HCT116 (cell line): ENCODE data around the gene EPB41L4A. TPM values are rescaled to one million over a fixed set of nuclear protein-coding genes. Genes with fewer than 3 reads are reported as not detected.

Experiments
- ATAC-seq: fragments of 200-7000 bp; cut with Tn5 transposase; 2 replicates; pipeline ENCODE4 v1.9.1; 2020; ENCODE audit warnings: mild to moderate bottlenecking, moderate library complexity
- BruUV-seq: library from RNA; stranded (reverse); fragments of 400-500 nt; replicated peaks from 2 replicates; lab custom pipeline; 2021; lab: Mats Ljungman, UMichigan
- CTCF ChIA-PET: fragments of 300-600 bp; sonication (Branson Sonifier 250); formaldehyde crosslinking; loops from one replicate; lab custom pipeline; 2021; ENCODE audit warnings: antibody characterized with exemption; lab: Charles Lee
- POLR2A ChIA-PET: fragments of 300-600, 350-600 bp; sonication (Branson Sonifier 250); formaldehyde crosslinking; loops from one replicate; lab custom pipeline; 2021; ENCODE audit warnings: antibody characterized with exemption; lab: Charles Lee
- RAD21 ChIA-PET, 2 experiments: fragments of 300-600 bp; sonication (Branson Sonifier 250); formaldehyde crosslinking; loops; one replicate each; lab custom pipeline; 2023; ENCODE audit warnings: low total read pairs in 2 of 2; ENCODE audit not compliant: uncharacterized antibody in 2 of 2, unreplicated experiment in 2 of 2, low non-redundant PET in 1 of 2; lab: Charles Lee
- DNase-seq: peaks from one replicate; pipeline ENCODE4 v3.0.0-alpha.2; 2010; ENCODE audit warnings: low read depth, low spot score
- H2AFZ ChIP-seq: fragments of 200-600 bp; shearing (Covaris generic), sonication (generic); 2 replicates; pipeline ENCODE4 v1.6.1; 2017; ENCODE audit warnings: low read depth, mixed run types, mixed read lengths, antibody characterized with exemption, low read length; ENCODE audit not compliant: poor library complexity, severe bottlenecking
- H3K27ac ChIP-seq: 2 replicates; pipeline ENCODE4 v1.5.1; 2012; ENCODE audit warnings: low read depth, low read length
- H3K27me3 ChIP-seq: fragments of 200-600 bp; sonication (generic); 2 replicates; pipeline ENCODE4 v1.6.1; 2016; ENCODE audit warnings: mixed run types, low read length, mixed read lengths; ENCODE audit not compliant: insufficient read depth
- H3K36me3 ChIP-seq, 2 experiments: fragments of 200-500 bp in 1 of 2; fragments of 200-600 bp in 1 of 2; sonication (Bioruptor generic) in 1 of 2; sonication (generic) in 1 of 2; 2 replicates each; pipeline versions ENCODE4 v1.5.1 to v1.6.1; 2014 to 2016; ENCODE audit warnings: low read length in 2 of 2, inconsistent platforms in 1 of 2, mixed read lengths in 1 of 2, mixed run types in 1 of 2; ENCODE audit not compliant: insufficient read depth in 2 of 2, control insufficient read depth in 1 of 2
- H3K4me1 ChIP-seq, 2 experiments: fragments of 200-600 bp in 1 of 2; sonication (generic) in 1 of 2; 2 replicates each; pipeline versions ENCODE4 v1.5.1 to v1.6.1; 2012 to 2017; ENCODE audit warnings: low read length in 2 of 2, inconsistent platforms in 1 of 2, mild to moderate bottlenecking in 1 of 2, mixed read lengths in 1 of 2, mixed run types in 1 of 2, moderate library complexity in 1 of 2; ENCODE audit not compliant: insufficient read depth in 2 of 2, control insufficient read depth in 1 of 2
- H3K4me2 ChIP-seq: fragments of 200-600 bp; sonication (generic); 2 replicates; pipeline ENCODE4 v1.6.1; 2017; ENCODE audit warnings: mixed run types, low read length, mixed read lengths
- H3K4me3 ChIP-seq, 2 experiments: fragments of 200-600 bp in 1 of 2; sonication (generic) in 1 of 2; replicated peaks in 1 of 2; 2 replicates each; pipeline ENCODE4 v1.5.1; 2011 to 2016; ENCODE audit warnings: low read length in 2 of 2, control low read depth in 1 of 2, low read depth in 1 of 2, mild to moderate bottlenecking in 1 of 2, mixed read lengths in 1 of 2, mixed run types in 1 of 2
- H3K79me2 ChIP-seq: fragments of 200-600 bp; sonication (generic); 2 replicates; pipeline ENCODE4 v1.6.1; 2017; ENCODE audit warnings: mild to moderate bottlenecking, mixed run types, low read length, moderate library complexity, mixed read lengths; ENCODE audit not compliant: insufficient read depth
- H3K9ac ChIP-seq: fragments of 200-600 bp; sonication (generic); 2 replicates; pipeline ENCODE4 v1.6.1; 2016; ENCODE audit warnings: low read length, mixed read lengths
- H3K9me2 ChIP-seq: fragments of 200-600 bp; sonication (generic), shearing (Covaris generic); 2 replicates; pipeline ENCODE4 v1.6.1; 2017; ENCODE audit warnings: mixed run types, mild to moderate bottlenecking, moderate library complexity; ENCODE audit not compliant: insufficient read depth
- H3K9me3 ChIP-seq, 2 experiments: fragments of 200-500 bp in 1 of 2; fragments of 200-600 bp in 1 of 2; sonication (Bioruptor generic) in 1 of 2; sonication (generic) in 1 of 2; 2 replicates each; pipeline ENCODE4 v1.6.1; 2014 to 2017; ENCODE audit warnings: low read length in 2 of 2, mixed read lengths in 2 of 2, inconsistent platforms in 1 of 2, low read depth in 1 of 2, mild to moderate bottlenecking in 1 of 2, mixed run types in 1 of 2, moderate library complexity in 1 of 2; ENCODE audit not compliant: control insufficient read depth in 1 of 2, insufficient read depth in 1 of 2
- H4K20me1 ChIP-seq: fragments of 200-600 bp; sonication (generic), shearing (Covaris generic); 2 replicates; pipeline ENCODE4 v1.6.1; 2017; ENCODE audit warnings: mixed run types, mild to moderate bottlenecking, moderate library complexity; ENCODE audit not compliant: insufficient read depth
- ATF3 ChIP-seq: IDR thresholded peaks from 2 replicates; pipeline ENCODE4 v1.6.1; 2012
- EZH2 ChIP-seq: fragments of 200-600 bp; sonication (generic); IDR thresholded peaks from 2 replicates; pipeline ENCODE4 v1.6.1; 2017; ENCODE audit warnings: antibody characterized with exemption, mixed run types
- EZH2phosphoT487 ChIP-seq: fragments of 200-600 bp; IDR thresholded peaks from 2 replicates; pipeline ENCODE4 v1.6.1; 2018; ENCODE audit warnings: antibody characterized with exemption, borderline replicate concordance
- JUND ChIP-seq: IDR thresholded peaks from 2 replicates; pipeline ENCODE4 v1.6.1; 2012
- POLR2AphosphoS5 ChIP-seq: IDR thresholded peaks from 2 replicates; pipeline ENCODE4 v1.6.1; 2011; ENCODE audit warnings: mild to moderate bottlenecking, low read depth, low read length, moderate library complexity
- RAD21 ChIP-seq: IDR thresholded peaks from 2 replicates; pipeline ENCODE4 v1.6.1; 2012; ENCODE audit warnings: low read depth, mild to moderate bottlenecking
- SIN3A ChIP-seq: IDR thresholded peaks from 2 replicates; pipeline ENCODE4 v1.6.1; 2012; ENCODE audit warnings: low read depth
- SP1 ChIP-seq: IDR thresholded peaks from 2 replicates; pipeline ENCODE4 v1.6.1; 2012; ENCODE audit warnings: low read depth
- SRF ChIP-seq: IDR thresholded peaks from 2 replicates; pipeline ENCODE4 v1.6.1; 2012; ENCODE audit warnings: low read depth
- TCF7L2 ChIP-seq: IDR thresholded peaks from 2 replicates; pipeline ENCODE4 v1.7.0; 2011; ENCODE audit warnings: borderline replicate concordance, inconsistent platforms; ENCODE audit not compliant: insufficient read depth, insufficient read length; ENCODE audit errors: extremely low read depth
- YY1 ChIP-seq: IDR thresholded peaks from 2 replicates; pipeline ENCODE4 v1.6.1; 2011; ENCODE audit warnings: low read length, low read depth, moderate library complexity, mild to moderate bottlenecking; ENCODE audit not compliant: insufficient replicate concordance; ENCODE audit errors: extremely low read depth
- ZFX ChIP-seq: fragments of 450-650 bp; IDR thresholded peaks from 2 replicates; pipeline ENCODE4 v1.6.1; 2017
- ZNF274 ChIP-seq: fragments of 200-500 bp; sonication (Bioruptor generic); IDR thresholded peaks from 2 replicates; pipeline ENCODE4 v1.6.1; 2014; ENCODE audit warnings: mild to moderate bottlenecking, low read depth, low read length, inconsistent platforms
- intact Hi-C: fragments of 100-400 bp; cut with micrococcal nuclease; formaldehyde crosslinking; loops from 2 replicates; pipeline ENCODE4 v1.10.0; 2022
- total RNA-seq: library from RNA; stranded (reverse); gene quantifications from one replicate; pipeline ENCODE4 v1.2.1, GENCODE V29; 2021; ENCODE audit not compliant: unreplicated experiment
- TF ChIP-seq, protein P1 (sequence below): IDR thresholded peaks from 2 replicates; pipeline ENCODE4 v1.6.1; 2012
- TF ChIP-seq, protein P2 (sequence below): IDR thresholded peaks from 2 replicates; pipeline ENCODE4 v1.6.1; 2012; ENCODE audit warnings: low read depth

Gene EPB41L4A
- total RNA-seq, 1 experiment from 2014 or later, result 2.8 TPM

DNA sequence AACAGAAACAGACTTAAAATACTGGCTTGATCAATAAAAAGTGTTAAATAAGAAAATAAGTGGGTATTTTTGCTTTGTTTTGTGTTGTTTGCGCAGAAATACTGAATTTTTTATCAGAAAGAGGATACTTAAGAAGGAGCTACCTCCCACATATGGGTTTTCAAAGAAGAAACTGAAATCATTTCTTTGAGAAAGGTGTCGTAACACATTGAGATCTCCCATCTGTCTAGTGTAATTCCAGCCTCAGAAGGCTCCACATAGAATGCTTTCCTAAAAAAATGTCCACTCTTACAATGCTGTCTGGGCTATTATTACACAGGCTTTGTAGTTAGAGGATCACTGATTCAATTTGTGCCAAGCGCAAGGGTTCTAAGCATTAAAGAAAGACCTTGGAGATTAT lies 226.2 kb downstream of the EPB41L4A start:
- H3K27ac ChIP-seq, result no peak overlapping the region
- H3K9me3 ChIP-seq, result no peaks in the 10 kb centered on the region
- no peaks in the 10 kb centered on the region for H3K9me2 ChIP-seq
- intact Hi-C loops, result loop anchor here (10.0 kb wide), 1 partner anchor 652 kb away; no protein-coding TSS in a partner anchor
- RAD21 ChIA-PET, result no interaction called here
- H3K4me1 ChIP-seq, result no peaks in the 10 kb centered on the region
- POLR2A ChIA-PET, result no interaction called here
- H3K4me3 ChIP-seq, result no peak overlapping the region
- no peaks in the 10 kb centered on the region for H3K36me3 ChIP-seq
- no peak overlapping the region for H2AFZ ChIP-seq
- H3K9ac ChIP-seq, result no peak overlapping the region
- CTCF ChIA-PET, result no interaction called here
- no peak for ATAC-seq
- H3K4me2 ChIP-seq, result no peak overlapping the region
- no peak for TF ChIP-seq POLR2AphosphoS5
- TF ChIP-seq SRF, result no peak
- TF ChIP-seq, protein P1, sequence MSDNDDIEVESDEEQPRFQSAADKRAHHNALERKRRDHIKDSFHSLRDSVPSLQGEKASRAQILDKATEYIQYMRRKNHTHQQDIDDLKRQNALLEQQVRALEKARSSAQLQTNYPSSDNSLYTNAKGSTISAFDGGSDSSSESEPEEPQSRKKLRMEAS, result no peak
- TF ChIP-seq EZH2, result no peak
- TF ChIP-seq EZH2phosphoT487, result no peak
- TF ChIP-seq ATF3, result no peak
- TF ChIP-seq RAD21, result no peak
- TF ChIP-seq JUND, result no peak
- no peak for TF ChIP-seq YY1
- no peak for TF ChIP-seq ZFX
- TF ChIP-seq TCF7L2, result no peak
- no peak for TF ChIP-seq SP1
- TF ChIP-seq SIN3A, result no peak
- no peak for TF ChIP-seq ZNF274
- TF ChIP-seq, protein P2, sequence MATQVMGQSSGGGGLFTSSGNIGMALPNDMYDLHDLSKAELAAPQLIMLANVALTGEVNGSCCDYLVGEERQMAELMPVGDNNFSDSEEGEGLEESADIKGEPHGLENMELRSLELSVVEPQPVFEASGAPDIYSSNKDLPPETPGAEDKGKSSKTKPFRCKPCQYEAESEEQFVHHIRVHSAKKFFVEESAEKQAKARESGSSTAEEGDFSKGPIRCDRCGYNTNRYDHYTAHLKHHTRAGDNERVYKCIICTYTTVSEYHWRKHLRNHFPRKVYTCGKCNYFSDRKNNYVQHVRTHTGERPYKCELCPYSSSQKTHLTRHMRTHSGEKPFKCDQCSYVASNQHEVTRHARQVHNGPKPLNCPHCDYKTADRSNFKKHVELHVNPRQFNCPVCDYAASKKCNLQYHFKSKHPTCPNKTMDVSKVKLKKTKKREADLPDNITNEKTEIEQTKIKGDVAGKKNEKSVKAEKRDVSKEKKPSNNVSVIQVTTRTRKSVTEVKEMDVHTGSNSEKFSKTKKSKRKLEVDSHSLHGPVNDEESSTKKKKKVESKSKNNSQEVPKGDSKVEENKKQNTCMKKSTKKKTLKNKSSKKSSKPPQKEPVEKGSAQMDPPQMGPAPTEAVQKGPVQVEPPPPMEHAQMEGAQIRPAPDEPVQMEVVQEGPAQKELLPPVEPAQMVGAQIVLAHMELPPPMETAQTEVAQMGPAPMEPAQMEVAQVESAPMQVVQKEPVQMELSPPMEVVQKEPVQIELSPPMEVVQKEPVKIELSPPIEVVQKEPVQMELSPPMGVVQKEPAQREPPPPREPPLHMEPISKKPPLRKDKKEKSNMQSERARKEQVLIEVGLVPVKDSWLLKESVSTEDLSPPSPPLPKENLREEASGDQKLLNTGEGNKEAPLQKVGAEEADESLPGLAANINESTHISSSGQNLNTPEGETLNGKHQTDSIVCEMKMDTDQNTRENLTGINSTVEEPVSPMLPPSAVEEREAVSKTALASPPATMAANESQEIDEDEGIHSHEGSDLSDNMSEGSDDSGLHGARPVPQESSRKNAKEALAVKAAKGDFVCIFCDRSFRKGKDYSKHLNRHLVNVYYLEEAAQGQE, result no peak
- H3K79me2 ChIP-seq, result no peaks in the 10 kb centered on the region
- no TSS peak for BruUV-seq
- H3K27me3 ChIP-seq, result peaks cover 26% of the 10 kb centered on the region; the same call in 1 of the 2 replicates
- H4K20me1 ChIP-seq, result no peaks in the 10 kb centered on the region
- DNase-seq, result no peak
